Measurements from ENCODE around the gene ADCY1.
"Not testable (repeated sequence)": the region's sequence is repeated elsewhere in the genome, so short reads cannot be mapped to it uniquely, and the experiment has no call there.

- not testable (repeated sequence) for TF ChIP-seq YY1 (IDR thresholded peaks at IDR 0.05; ENCODE audit: insufficient read depth, insufficient read length); ZNF274 (IDR thresholded peaks at IDR 0.05; ENCODE audit: low read depth, low read length)
Measured at GRCh38 chr7:45725231-45725630, 151.1 kb downstream of the ADCY1 start.

Measured in NT2/D1 (cell line).